Measurements from ENCODE around the gene TMEM212.

DNA sequence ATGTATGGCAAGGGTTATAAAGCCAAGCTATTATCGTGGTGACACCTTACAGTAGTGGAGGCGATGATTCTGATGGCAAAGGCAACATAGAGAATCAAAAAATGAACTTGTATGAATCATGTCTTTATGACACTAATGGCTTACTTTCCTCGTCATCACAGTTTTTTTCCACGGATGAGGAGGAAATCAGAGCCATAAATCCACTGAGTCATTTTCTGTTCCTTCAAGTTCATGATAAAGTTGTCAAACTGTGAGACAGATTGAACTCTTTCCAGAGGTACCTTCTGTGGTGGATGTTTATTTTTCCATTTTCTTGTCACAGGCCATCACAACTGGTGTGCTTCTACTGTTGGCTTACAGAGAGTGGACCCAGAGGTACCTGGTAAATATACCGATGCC, 8.5 kb downstream of the TMEM212 start:
- TF ChIP-seq POLR2A (IDR thresholded peaks at IDR 0.05) = no peak
- TF ChIP-seq, protein P1, sequence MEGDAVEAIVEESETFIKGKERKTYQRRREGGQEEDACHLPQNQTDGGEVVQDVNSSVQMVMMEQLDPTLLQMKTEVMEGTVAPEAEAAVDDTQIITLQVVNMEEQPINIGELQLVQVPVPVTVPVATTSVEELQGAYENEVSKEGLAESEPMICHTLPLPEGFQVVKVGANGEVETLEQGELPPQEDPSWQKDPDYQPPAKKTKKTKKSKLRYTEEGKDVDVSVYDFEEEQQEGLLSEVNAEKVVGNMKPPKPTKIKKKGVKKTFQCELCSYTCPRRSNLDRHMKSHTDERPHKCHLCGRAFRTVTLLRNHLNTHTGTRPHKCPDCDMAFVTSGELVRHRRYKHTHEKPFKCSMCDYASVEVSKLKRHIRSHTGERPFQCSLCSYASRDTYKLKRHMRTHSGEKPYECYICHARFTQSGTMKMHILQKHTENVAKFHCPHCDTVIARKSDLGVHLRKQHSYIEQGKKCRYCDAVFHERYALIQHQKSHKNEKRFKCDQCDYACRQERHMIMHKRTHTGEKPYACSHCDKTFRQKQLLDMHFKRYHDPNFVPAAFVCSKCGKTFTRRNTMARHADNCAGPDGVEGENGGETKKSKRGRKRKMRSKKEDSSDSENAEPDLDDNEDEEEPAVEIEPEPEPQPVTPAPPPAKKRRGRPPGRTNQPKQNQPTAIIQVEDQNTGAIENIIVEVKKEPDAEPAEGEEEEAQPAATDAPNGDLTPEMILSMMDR (IDR thresholded peaks at IDR 0.05 in 4 of 5, conservative IDR thresholded peaks at IDR 0.05 in 1 of 5) = no peak
